ENCODE data around the gene SUSD4.

Gene SUSD4

GRCh38 chr1:223329252-223329651 lies 34.7 kb downstream of the SUSD4 start:
- DNase-seq (ENCODE audit: low spot score) = no peak
- no peak for TF ChIP-seq CTCF (conservative IDR thresholded peaks at IDR 0.05; ENCODE audit: low read depth)
- no peak overlapping the region for H3K27ac ChIP-seq
- ChIA-PET POLR2A (ENCODE audit: low non-redundant PET) (no interaction called here), CTCF (no interaction called here)

GRCh38 chr1:223328566-223328965 lies 35.4 kb downstream of the SUSD4 start:
- H3K27ac ChIP-seq = no peak overlapping the region
- TF ChIP-seq CTCF (conservative IDR thresholded peaks at IDR 0.05; ENCODE audit: low read depth) = no peak
- CTCF ChIA-PET = no interaction called here
- POLR2A ChIA-PET (ENCODE audit: low non-redundant PET) = no interaction called here
- DNase-seq (ENCODE audit: low spot score) = no peak

- no peak for DNase-seq (ENCODE audit: low spot score)
- no peak for TF ChIP-seq CTCF (conservative IDR thresholded peaks at IDR 0.05; ENCODE audit: low read depth)
- CTCF ChIA-PET = interaction anchor here (0.6 kb wide), 1 partner anchor 395 kb away, joined by 5 read pairs; no protein-coding TSS in a partner anchor
- H3K27ac ChIP-seq = no peak overlapping the region
- POLR2A ChIA-PET (ENCODE audit: low non-redundant PET) = no interaction called here
Observed at GRCh38 chr1:223326776-223327175, 37.2 kb downstream of the SUSD4 start.

GRCh38 chr1:223323491-223324484 lies 40.2 kb downstream of the SUSD4 start:
- no peak overlapping the region for H3K27ac ChIP-seq
- CTCF ChIA-PET = interaction anchor here (0.6 to 1.5 kb wide), 2 partner anchors 99 to 190 kb away, joined by 4 to 6 read pairs; no protein-coding TSS in a partner anchor
- DNase-seq (ENCODE audit: low spot score) = no peak
- POLR2A ChIA-PET (ENCODE audit: low non-redundant PET) = no interaction called here
- TF ChIP-seq CTCF (conservative IDR thresholded peaks at IDR 0.05; ENCODE audit: low read depth) = no peak

GRCh38 chr1:223322868-223323267 lies 41.1 kb downstream of the SUSD4 start:
- POLR2A ChIA-PET (ENCODE audit: low non-redundant PET) = no interaction called here
- CTCF ChIA-PET = interaction anchor here (0.5 to 0.6 kb wide), 2 partner anchors 100 to 320 kb away, joined by 3 to 4 read pairs; no protein-coding TSS in a partner anchor
- no peak for TF ChIP-seq CTCF (conservative IDR thresholded peaks at IDR 0.05; ENCODE audit: low read depth)
- no peak overlapping the region for H3K27ac ChIP-seq
- DNase-seq (ENCODE audit: low spot score) = no peak

- CTCF ChIA-PET = no interaction called here
- POLR2A ChIA-PET (ENCODE audit: low non-redundant PET) = no interaction called here
- TF ChIP-seq CTCF (conservative IDR thresholded peaks at IDR 0.05; ENCODE audit: low read depth) = no peak
- no peak for DNase-seq (ENCODE audit: low spot score)
- H3K27ac ChIP-seq = no peak overlapping the region
Observed at GRCh38 chr1:223320959-223321358, 43.0 kb downstream of the SUSD4 start.

Data from RWPE1 (cell line).